Large intestine (tissue), 3 donors: ENCODE measurements around the gene FGF3. TPM values are rescaled to one million over a fixed set of nuclear protein-coding genes. Genes with fewer than 3 reads are reported as not detected.

Experiments
- DNase-seq, 2 donors: peaks; one replicate each; pipeline versions ENCODE4 v3.0.0 to v3.0.0-alpha.2; 2013
- H3K27ac ChIP-seq: one replicate; pipeline ENCODE4 v1.5.1; 2013; ENCODE audit warnings: low read length
- H3K27me3 ChIP-seq: 2 replicates; pipeline ENCODE4 v1.6.1; 2013; ENCODE audit warnings: low read length; ENCODE audit not compliant: control insufficient read depth, insufficient read depth
- H3K36me3 ChIP-seq: 2 replicates; pipeline ENCODE4 v1.6.1; 2013; ENCODE audit warnings: low read length; ENCODE audit not compliant: control insufficient read depth, insufficient read depth
- H3K4me1 ChIP-seq: one replicate; pipeline ENCODE4 v1.6.1; 2013; ENCODE audit warnings: low read length; ENCODE audit not compliant: control insufficient read depth, insufficient read depth
- H3K4me3 ChIP-seq: one replicate; pipeline ENCODE4 v1.5.1; 2013; ENCODE audit warnings: low read length
- H3K9me3 ChIP-seq: one replicate; pipeline ENCODE4 v1.6.1; 2013; ENCODE audit warnings: mild to moderate bottlenecking, low read depth, low read length, moderate library complexity; ENCODE audit not compliant: control insufficient read depth
- WGBS: methylation state at CpG from one replicate; pipeline ENCODE4 v1.1.5; 2013; ENCODE audit warnings: low lambda C conversion rate; ENCODE audit not compliant: insufficient coverage; 5-methylcytosine and 5-hydroxymethylcytosine counted together
- polyA plus RNA-seq: library from polyadenylated mRNA; unstranded; fragments of 120-200 nt; gene quantifications from one replicate; pipeline ENCODE4 v1.2.1, GENCODE V29; 2013

The FGF3 gene
- polyA plus RNA-seq, 1 donor = not detected

GRCh38 chr11:69815973-69816372 is 3.2 kb downstream of the FGF3 start:
- no peak for DNase-seq
- Histone ChIP-seq H3K27ac (no peak overlapping the region), H3K36me3 (no peaks in the 10 kb centered on the region), H3K27me3 (peaks cover 73% of the 10 kb centered on the region), H3K9me3 (no peaks in the 10 kb centered on the region), H3K4me1 (peaks cover 4% of the 10 kb centered on the region), H3K4me3 (no peak overlapping the region)
- no CpG with 5 or more reads among the region's 13 CpGs for WGBS

GRCh38 chr11:69814902-69815301 is 4.3 kb downstream of the FGF3 start:
- H3K4me1 ChIP-seq = peaks cover 4% of the 10 kb centered on the region
- H3K4me3 ChIP-seq = no peak overlapping the region
- H3K27ac ChIP-seq = no peak overlapping the region
- H3K9me3 ChIP-seq = no peaks in the 10 kb centered on the region
- H3K36me3 ChIP-seq = no peaks in the 10 kb centered on the region
- peaks cover 62% of the 10 kb centered on the region for H3K27me3 ChIP-seq
- no peak for DNase-seq

GRCh38 chr11:69814411-69814810 is 4.8 kb downstream of the FGF3 start:
- H3K4me1 ChIP-seq = peaks cover 4% of the 10 kb centered on the region
- no peak for DNase-seq
- H3K27me3 ChIP-seq = peaks cover 57% of the 10 kb centered on the region
- no peaks in the 10 kb centered on the region for H3K36me3 ChIP-seq
- H3K9me3 ChIP-seq = no peaks in the 10 kb centered on the region
- no peak overlapping the region for H3K4me3 ChIP-seq
- H3K27ac ChIP-seq = no peak overlapping the region
- WGBS = no CpG with 5 or more reads among the region's 7 CpGs

GRCh38 chr11:69813839-69814238 is 5.4 kb downstream of the FGF3 start:
- Histone ChIP-seq H3K27ac (no peak overlapping the region), H3K27me3 (peaks cover 55% of the 10 kb centered on the region), H3K9me3 (no peaks in the 10 kb centered on the region), H3K4me3 (no peak overlapping the region), H3K4me1 (peaks cover 4% of the 10 kb centered on the region), H3K36me3 (no peaks in the 10 kb centered on the region)
- WGBS = 95% methylated on average over 2 of the region's 2 CpGs
- DNase-seq = no peak

GRCh38 chr11:69812946-69813345 is 6.3 kb downstream of the FGF3 start:
- H3K27ac ChIP-seq = no peak overlapping the region
- no peaks in the 10 kb centered on the region for H3K9me3 ChIP-seq
- no peaks in the 10 kb centered on the region for H3K36me3 ChIP-seq
- WGBS = no CpG with 5 or more reads among the region's 10 CpGs
- no peak overlapping the region for H3K4me3 ChIP-seq
- peaks cover 2% of the 10 kb centered on the region for H3K4me1 ChIP-seq
- DNase-seq = no peak
- peaks cover 52% of the 10 kb centered on the region for H3K27me3 ChIP-seq

- Histone ChIP-seq H3K4me1 (peaks cover 2% of the 10 kb centered on the region), H3K36me3 (no peaks in the 10 kb centered on the region), H3K9me3 (no peaks in the 10 kb centered on the region), H3K27ac (no peak overlapping the region), H3K27me3 (peaks cover 47% of the 10 kb centered on the region), H3K4me3 (no peak overlapping the region)
- no peak for DNase-seq
- WGBS = no CpG with 5 or more reads among the region's 7 CpGs
Observed at GRCh38 chr11:69812256-69812655, 7.0 kb downstream of the FGF3 start.

GRCh38 chr11:69811431-69811830 is 7.8 kb downstream of the FGF3 start:
- H3K9me3 ChIP-seq = no peaks in the 10 kb centered on the region
- WGBS = no CpG with 5 or more reads among the region's 3 CpGs
- DNase-seq = no peak
- H3K4me1 ChIP-seq = peaks cover 2% of the 10 kb centered on the region
- H3K27me3 ChIP-seq = peaks cover 39% of the 10 kb centered on the region
- no peaks in the 10 kb centered on the region for H3K36me3 ChIP-seq
- no peak overlapping the region for H3K4me3 ChIP-seq
- H3K27ac ChIP-seq = no peak overlapping the region

GRCh38 chr11:69810289-69811118 is 8.7 kb downstream of the FGF3 start:
- Histone ChIP-seq H3K4me3 (no peak overlapping the region), H3K27ac (no peak overlapping the region), H3K36me3 (no peaks in the 10 kb centered on the region), H3K4me1 (peaks cover 2% of the 10 kb centered on the region), H3K27me3 (peaks cover 30% of the 10 kb centered on the region), H3K9me3 (no peaks in the 10 kb centered on the region)
- DNase-seq = no peak
- WGBS = no CpG with 5 or more reads among the region's 39 CpGs

GRCh38 chr11:69808667-69809086 is 10.5 kb downstream of the FGF3 start:
- peaks cover 14% of the 10 kb centered on the region for H3K27me3 ChIP-seq
- no peaks in the 10 kb centered on the region for H3K9me3 ChIP-seq
- no peak overlapping the region for H3K4me3 ChIP-seq
- DNase-seq = no peak
- H3K4me1 ChIP-seq = peaks cover 2% of the 10 kb centered on the region
- H3K36me3 ChIP-seq = no peaks in the 10 kb centered on the region
- H3K27ac ChIP-seq = no peak overlapping the region
- no CpG with 5 or more reads among the region's 7 CpGs for WGBS

GRCh38 chr11:69807106-69807815 is 12.0 kb downstream of the FGF3 start:
- WGBS = no CpG with 5 or more reads among the region's 9 CpGs
- Histone ChIP-seq H3K27ac (no peak overlapping the region), H3K4me3 (no peak overlapping the region), H3K27me3 (peaks cover 8% of the 10 kb centered on the region), H3K4me1 (peaks cover 2% of the 10 kb centered on the region), H3K9me3 (no peaks in the 10 kb centered on the region), H3K36me3 (no peaks in the 10 kb centered on the region)
- DNase-seq = no peak
